ENCODE measurements around the gene CKAP4. TPM values are rescaled to one million over a fixed set of nuclear protein-coding genes. Genes with fewer than 3 reads are reported as not detected.

CKAP4 gene
- total RNA-seq, 1 donor from 2014 or later: 30.3 TPM

DNA sequence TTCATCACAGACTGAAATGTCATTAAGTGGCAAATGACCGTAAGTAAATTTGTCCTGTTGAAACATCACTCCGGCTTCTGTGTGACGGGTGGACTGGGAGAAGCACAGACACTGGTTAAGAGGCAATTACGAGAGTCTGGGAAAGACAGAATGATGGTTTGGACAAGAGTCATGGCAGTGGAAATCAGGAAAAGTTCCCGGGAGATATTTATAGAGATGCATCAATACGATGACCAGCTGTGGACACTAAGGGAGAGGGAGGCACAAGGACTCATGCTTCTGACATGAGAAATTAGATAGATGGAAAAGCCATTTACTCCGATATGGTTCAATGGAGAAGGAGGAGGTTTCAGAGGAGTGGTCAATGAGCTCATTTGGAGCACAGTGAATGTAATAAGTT is 27.3 kb downstream of the CKAP4 start:
- no peak for ATAC-seq
- intact Hi-C loops (cut with DNase I): loop anchor here (10.0 kb wide), 1 partner anchor 796 kb away; no protein-coding TSS in a partner anchor
- no peak for DNase-seq (ENCODE audit: low spot score)

DNA sequence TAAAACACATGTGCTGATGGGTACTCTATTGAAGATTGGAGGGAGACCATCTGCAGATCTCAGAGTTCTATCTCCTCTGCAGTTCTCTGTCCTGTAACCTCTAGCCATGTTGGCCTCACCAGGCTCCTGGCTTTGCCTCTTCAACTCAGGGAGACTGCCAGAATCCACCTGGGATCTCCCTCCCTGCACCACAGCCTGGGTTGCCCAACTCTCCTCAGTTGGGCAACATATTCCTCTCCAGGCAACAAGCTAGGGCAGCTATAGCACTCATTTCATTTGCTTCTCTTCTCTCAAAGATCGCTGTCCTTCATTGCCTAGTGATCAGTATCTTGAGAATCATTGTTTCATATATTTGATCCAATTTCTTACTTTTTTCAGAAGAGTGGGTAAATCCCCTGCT is 28.8 kb downstream of the CKAP4 start:
- ATAC-seq: no peak
- intact Hi-C loops (cut with DNase I): no loop called here
- DNase-seq (ENCODE audit: low spot score): no peak

- DNase-seq (ENCODE audit: low spot score) (no peak), ATAC-seq (no peak)
- intact Hi-C loops (cut with DNase I): no loop called here
These were observed 30.1 kb downstream of the CKAP4 start for GRCh38 chr12:106217706-106218105.

DNA sequence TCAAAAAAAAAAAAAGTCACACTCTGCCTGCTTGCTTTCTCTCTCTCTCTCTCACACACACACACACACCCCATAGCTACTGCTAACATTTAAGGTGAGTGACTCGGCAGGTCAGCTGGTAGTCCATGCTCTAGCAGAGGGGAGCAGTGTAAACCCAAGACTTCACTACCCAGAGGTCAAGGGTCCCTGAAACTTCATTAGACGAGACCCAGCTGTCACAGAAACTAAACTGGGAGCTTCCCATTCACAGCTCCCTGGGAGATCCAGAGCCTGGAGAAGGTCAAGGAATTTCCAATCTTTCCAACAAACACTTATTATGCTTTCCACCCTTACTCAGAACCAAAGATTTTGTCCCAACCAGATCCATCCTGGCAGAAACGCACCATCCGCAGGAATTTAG is 33.2 kb downstream of the CKAP4 start:
- DNase-seq (ENCODE audit: low spot score): no peak
- ATAC-seq: peak; percentile 40
- intact Hi-C loops (cut with DNase I): no loop called here

GRCh38 chr12:106213662-106214061 is 34.2 kb downstream of the CKAP4 start:
- DNase-seq (ENCODE audit: low spot score) (no peak), ATAC-seq (peak; percentile 90)
- intact Hi-C loops (cut with DNase I): no loop called here

DNA sequence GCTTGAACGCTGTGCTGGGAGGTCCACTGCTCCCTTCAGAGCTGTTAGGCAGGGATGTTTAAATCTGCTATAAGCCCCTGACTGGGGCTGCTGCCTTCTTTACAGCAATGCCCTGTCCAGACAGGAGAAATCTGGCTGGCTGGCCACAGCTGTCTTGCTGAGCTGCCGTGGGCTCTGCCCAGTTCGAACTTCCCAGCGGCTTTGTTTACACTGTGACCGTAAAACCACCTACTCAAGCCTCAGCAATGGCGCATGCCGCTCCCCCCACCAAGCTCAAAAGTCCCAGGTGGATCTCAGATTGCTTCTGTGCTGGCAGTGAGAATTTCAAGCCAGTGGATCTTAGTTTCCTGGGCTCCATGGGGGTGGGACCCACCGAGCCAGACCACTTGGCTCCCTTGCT is 35.8 kb downstream of the CKAP4 start:
- DNase-seq (ENCODE audit: low spot score) (no peak), ATAC-seq (no peak)
- intact Hi-C loops (cut with DNase I): no loop called here

DNA sequence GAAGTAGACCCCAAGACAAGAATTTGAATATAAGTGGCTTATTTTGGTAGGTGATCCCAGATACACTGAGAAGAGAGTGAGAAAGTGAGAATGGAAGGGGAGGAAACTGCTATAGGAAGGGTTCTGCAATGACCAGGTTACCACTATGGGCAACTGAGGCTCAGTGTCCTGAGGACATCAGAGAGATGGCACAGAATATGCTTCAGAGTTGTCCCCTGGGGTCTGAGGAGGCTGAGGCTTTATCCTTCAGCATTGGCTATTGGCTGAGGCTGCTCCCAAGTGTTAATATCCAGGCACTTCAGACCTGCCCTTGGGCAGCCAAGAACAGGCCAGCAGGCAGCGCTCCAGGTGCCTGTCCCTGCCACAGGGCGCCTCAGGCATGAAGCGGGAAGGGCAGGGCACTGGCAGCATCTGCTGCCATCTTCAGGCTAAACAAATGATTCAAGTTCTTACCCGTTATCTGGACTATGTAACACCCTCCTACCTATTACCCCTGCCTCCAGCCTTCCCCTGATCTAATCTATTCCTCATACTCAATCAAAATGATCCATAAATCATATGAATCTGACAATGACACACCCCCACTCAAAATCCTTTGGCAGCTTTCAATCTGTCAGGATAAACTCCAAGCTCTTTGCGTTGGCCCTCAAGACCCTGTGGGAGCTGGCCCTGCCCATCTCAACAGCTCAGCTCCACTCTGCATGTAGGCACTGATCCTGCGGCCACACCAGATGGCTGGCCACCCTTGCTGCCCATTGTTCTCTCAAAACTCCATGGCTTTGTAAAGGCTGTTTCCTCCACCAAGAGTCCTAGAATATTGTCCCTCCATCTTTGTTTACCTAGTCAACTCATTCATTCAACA is 42.4 kb downstream of the CKAP4 start:
- peak; percentile 41 for ATAC-seq
- no peak for DNase-seq (ENCODE audit: low spot score)
- intact Hi-C loops (cut with DNase I): no loop called here

DNA sequence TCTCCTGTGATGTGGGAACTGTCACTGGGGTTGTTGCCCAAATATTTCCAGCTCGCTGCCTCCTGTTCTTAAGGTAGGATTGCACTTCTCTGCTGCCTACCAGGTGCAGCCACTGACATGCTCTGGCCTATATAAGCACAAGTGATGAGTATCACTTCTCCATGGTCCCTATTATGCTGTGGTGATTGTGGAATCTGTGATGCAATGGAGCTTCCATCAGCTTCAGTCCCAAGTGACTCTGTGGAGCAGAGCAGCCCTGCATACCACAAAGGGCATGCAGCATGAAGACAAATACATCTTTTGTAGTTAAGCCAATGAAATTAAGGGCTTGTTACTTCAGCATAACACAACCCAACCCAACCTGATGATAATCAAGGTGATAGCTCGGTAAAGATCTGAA is 43.5 kb downstream of the CKAP4 start:
- DNase-seq (ENCODE audit: low spot score) (no peak), ATAC-seq (no peak)
- intact Hi-C loops (cut with DNase I): no loop called here

DNA sequence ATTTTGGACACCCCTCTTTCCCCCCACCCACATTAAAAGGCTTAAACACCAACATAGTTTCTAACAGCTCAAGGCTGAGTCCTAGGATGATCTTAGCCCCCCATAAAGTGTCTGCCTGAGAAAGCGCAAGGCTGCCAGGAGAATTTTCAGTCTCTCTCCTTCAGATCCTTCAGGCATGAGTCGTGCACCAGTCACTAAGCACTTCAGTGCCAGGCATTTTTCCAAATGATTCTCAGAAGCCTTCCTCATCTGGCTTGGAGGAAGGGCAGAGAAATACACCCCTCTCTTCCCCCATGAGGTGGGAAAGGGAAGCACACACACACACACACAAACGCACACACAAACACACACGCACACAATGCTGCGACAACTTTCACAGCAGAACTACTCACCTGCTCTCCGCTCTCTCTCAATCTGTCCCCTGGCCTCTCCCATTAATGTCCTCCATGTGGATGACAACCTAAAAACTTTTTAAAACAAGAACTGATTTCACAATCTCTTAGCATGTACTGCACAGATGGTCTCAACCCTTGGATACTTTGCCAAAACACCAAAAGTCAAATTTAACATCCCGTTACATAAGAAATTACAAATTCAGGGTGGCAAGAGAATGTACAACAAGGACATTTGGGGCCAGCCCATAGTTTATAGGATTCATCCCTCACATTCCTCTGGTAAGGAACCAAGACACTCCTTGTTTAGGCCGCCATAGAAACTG is 49.8 kb downstream of the CKAP4 start:
- DNase-seq (ENCODE audit: low spot score) (no peak), ATAC-seq (peak; percentile 64)
- intact Hi-C loops (cut with DNase I): no loop called here

DNA sequence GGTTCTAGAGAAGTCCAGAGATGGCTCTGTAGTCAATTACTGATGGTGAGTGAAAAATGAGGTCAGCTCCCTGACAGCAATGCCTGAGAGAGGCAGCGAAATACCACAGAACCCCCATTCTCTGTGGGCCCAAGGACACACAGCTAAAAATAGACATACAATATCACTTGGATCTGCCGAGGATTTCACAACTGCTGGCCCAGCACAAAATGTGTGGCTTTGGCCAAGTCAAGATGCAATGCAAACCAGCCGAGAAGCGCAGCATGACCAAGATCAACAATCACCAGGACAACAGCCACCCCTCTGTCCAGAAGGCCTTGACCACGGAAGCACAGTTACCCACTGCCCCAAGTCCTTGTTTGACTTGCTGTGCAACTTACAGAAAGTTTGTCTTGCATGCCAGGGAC is 52.2 kb downstream of the CKAP4 start:
- peak; percentile 92 for ATAC-seq
- intact Hi-C loops (cut with DNase I): no loop called here
- peak; percentile 84 for DNase-seq (ENCODE audit: low spot score)

- no peak for DNase-seq (ENCODE audit: low spot score)
- intact Hi-C loops (cut with DNase I): no loop called here
- no peak for ATAC-seq
These were observed 53.5 kb downstream of the CKAP4 start for GRCh38 chr12:106194351-106194750.

DNA sequence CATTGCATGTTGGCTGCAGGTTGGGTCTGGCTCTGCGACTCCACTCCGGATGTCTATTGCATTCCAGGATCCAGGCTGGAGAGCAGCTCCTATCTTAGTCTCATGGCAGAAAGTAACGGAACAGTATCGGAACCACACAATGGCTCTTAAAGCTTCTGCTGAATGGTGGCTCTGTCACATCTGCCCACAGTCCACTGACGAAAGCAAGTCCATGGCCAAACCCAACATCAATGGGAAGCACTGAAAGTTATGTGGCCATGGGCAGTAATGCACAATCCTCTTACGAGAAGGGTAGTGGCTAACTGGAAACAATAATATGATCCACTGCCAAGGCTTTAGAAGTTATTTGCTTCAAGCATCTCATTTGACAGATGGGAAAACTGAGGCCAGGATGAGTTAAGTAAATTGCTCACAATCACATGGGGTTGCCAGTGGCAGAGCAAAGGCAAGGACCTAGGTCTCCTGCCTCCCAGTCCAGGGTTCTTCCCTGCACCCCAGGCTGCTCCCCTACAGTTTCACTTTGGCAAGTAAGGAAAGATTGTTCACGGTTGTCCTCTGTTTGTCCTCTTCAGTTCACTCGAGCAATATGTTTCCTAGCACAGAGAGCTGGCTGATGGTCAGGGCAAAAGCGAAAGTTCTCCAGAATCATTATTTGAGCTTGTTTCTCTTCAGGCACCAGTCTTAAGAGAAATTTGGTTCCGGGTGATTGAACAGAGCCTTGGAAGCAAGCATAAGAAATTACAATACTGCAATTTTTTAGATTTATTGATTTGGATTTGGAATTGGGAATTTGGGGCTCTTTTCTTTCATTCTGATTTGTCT is 54.2 kb downstream of the CKAP4 start:
- DNase-seq (ENCODE audit: low spot score) (no peak), ATAC-seq (no peak)
- intact Hi-C loops (cut with DNase I): no loop called here

- intact Hi-C loops (cut with DNase I): no loop called here
- ATAC-seq (no peak), DNase-seq (ENCODE audit: low spot score) (peak; percentile 71)
These were observed 55.0 kb downstream of the CKAP4 start for GRCh38 chr12:106192659-106193393.

DNA sequence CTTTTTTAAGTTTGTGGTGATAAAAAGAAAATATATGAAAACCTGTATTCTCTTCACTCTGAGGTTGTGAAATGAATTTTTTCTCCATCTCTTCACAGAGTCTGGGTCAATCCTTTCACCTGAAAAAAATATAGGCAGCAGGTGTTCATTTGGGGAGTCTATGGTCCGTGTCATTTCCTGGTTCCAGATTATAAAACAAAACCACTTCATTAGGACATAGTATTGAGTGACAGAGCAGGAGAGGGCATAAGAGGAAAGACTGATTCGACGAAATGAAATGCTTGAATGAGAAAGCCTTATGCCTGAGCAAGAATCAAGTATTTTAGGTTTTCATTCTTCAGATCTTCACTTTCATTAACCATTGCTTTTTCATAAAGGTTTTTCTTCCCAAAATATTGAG is 57.2 kb downstream of the CKAP4 start:
- no peak for ATAC-seq
- intact Hi-C loops (cut with DNase I): no loop called here

DNA sequence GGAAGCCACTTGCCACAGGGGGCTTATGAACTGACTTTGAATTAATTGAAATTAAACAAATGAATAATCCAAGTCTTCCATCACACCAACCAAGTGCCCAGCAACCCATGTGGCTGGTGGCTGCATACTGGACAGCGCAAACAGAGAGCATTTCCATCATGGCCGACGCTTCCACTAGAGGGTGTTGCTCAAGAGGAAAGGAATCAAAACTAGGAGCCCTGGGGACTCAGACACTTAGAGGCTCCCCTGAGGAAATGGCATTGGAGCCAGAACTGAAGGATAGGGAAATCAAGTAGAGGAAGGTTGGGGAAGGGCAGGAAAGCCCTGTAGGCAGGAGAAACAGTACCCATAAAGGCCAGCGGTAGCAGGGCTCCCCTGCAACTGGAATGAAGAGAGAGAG is 58.5 kb downstream of the CKAP4 start:
- DNase-seq (ENCODE audit: low spot score) (no peak), ATAC-seq (no peak)
- intact Hi-C loops (cut with DNase I): no loop called here

More for the DNA sequence above, 57.2 kb downstream of the CKAP4 start:
- DNase-seq (ENCODE audit: low spot score): no peak

GRCh38 chr12:106188256-106188655 is 59.6 kb downstream of the CKAP4 start:
- intact Hi-C loops (cut with DNase I): no loop called here
- ATAC-seq (peak; percentile 47), DNase-seq (ENCODE audit: low spot score) (no peak)
